ENCODE results near the gene TMEM101. TPM values are rescaled to one million over a fixed set of nuclear protein-coding genes. Genes with fewer than 3 reads are reported as not detected.

TMEM101 gene
- total RNA-seq, 1 donor from 2014 or later, result 85.6 TPM

GRCh38 chr17:44008205-44008909 is 6.4 kb downstream of the TMEM101 start:
- peak; percentile 92 for FAIRE-seq
- TF ChIP-seq CTCF (IDR thresholded peaks at IDR 0.05; ENCODE audit: insufficient read depth, low read length, severe bottlenecking), result no peak
- Histone ChIP-seq H3K36me3 (ENCODE audit: control insufficient read depth, insufficient read depth, low read length) (peaks cover 18% of the 10 kb centered on the region), H3K27me3 (ENCODE audit: control insufficient read depth, insufficient read depth, low read length) (no peaks in the 10 kb centered on the region), H3K4me3 (ENCODE audit: low read depth, low read length) (no peak overlapping the region)
- DNase-seq (ENCODE audit: low read depth), result no peak

GRCh38 chr17:44007346-44008204 is 7.2 kb downstream of the TMEM101 start:
- no peak for DNase-seq (ENCODE audit: low read depth)
- FAIRE-seq, result no peak
- Histone ChIP-seq H3K36me3 (ENCODE audit: control insufficient read depth, insufficient read depth, low read length) (peaks cover 18% of the 10 kb centered on the region), H3K4me3 (ENCODE audit: low read depth, low read length) (peak overlapping the region; percentile 70), H3K27me3 (ENCODE audit: control insufficient read depth, insufficient read depth, low read length) (no peaks in the 10 kb centered on the region)
- TF ChIP-seq CTCF (IDR thresholded peaks at IDR 0.05; ENCODE audit: insufficient read depth, low read length, severe bottlenecking), result no peak

GRCh38 chr17:44006598-44007345 is 8.0 kb downstream of the TMEM101 start:
- FAIRE-seq (no peak), DNase-seq (ENCODE audit: low read depth) (peak; percentile 93)
- TF ChIP-seq CTCF (IDR thresholded peaks at IDR 0.05; ENCODE audit: insufficient read depth, low read length, severe bottlenecking), result peak; percentile 60

DNA sequence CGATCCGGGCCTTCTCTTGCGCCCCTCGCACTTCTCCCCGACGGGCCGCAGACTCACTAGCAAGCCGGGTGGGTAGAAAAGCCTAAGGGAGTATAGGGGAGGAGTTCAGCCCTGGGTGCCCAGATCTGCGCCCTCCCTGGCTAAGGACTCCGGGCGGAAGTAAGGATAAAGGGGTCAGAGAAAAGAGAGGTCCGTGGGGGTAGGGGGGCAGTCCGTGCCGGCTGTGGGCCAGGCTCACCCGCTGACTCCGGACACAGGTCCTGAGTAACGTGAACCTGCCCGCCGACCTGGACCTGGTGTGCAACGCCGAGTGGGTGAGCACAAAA is 8.5 kb downstream of the TMEM101 start:
- DNase-seq (ENCODE audit: low read depth) (no peak), FAIRE-seq (no peak)
- Histone ChIP-seq H3K4me3 (ENCODE audit: low read depth, low read length) (peak overlapping the region; percentile 70), H3K36me3 (ENCODE audit: control insufficient read depth, insufficient read depth, low read length) (peaks cover 18% of the 10 kb centered on the region), H3K27me3 (ENCODE audit: control insufficient read depth, insufficient read depth, low read length) (no peaks in the 10 kb centered on the region)
- TF ChIP-seq CTCF (IDR thresholded peaks at IDR 0.05; ENCODE audit: insufficient read depth, low read length, severe bottlenecking), result no peak

More at GRCh38 chr17:44006598-44007345, 8.0 kb downstream of the TMEM101 start:
- no peaks in the 10 kb centered on the region for H3K27me3 ChIP-seq (ENCODE audit: control insufficient read depth, insufficient read depth, low read length)
- peak overlapping the region; percentile 70 for H3K4me3 ChIP-seq (ENCODE audit: low read depth, low read length)
- peaks cover 18% of the 10 kb centered on the region for H3K36me3 ChIP-seq (ENCODE audit: control insufficient read depth, insufficient read depth, low read length)

GRCh38 chr17:44005527-44006271 is 9.1 kb downstream of the TMEM101 start:
- DNase-seq (ENCODE audit: low read depth), result peak; percentile 54
- no peak for FAIRE-seq
- H3K4me3 ChIP-seq (ENCODE audit: low read depth, low read length), result peak overlapping the region; percentile 70

More at GRCh38 chr17:44005527-44006271, 9.1 kb downstream of the TMEM101 start:
- H3K27me3 ChIP-seq (ENCODE audit: control insufficient read depth, insufficient read depth, low read length), result no peaks in the 10 kb centered on the region
- peaks cover 18% of the 10 kb centered on the region for H3K36me3 ChIP-seq (ENCODE audit: control insufficient read depth, insufficient read depth, low read length)
- peak; percentile 59 for TF ChIP-seq CTCF (IDR thresholded peaks at IDR 0.05; ENCODE audit: insufficient read depth, low read length, severe bottlenecking)

Measured in bronchial epithelial cell (primary cell).